H1 (cell line): Measurements from ENCODE around the gene ANKRD6. TPM values are rescaled to one million over a fixed set of nuclear protein-coding genes. Genes with fewer than 3 reads are reported as not detected.

ENCODE experiments used
- CTCF ChIA-PET: fragments of 300-600 bp; sonication (Branson Sonifier 250); formaldehyde crosslinking; loops from one replicate; lab custom pipeline; 2021; ENCODE audit not compliant: partially characterized antibody; lab: Charles Lee
- POLR2A ChIA-PET: fragments of 300-600 bp; sonication (Branson Sonifier 250); formaldehyde crosslinking; loops from one replicate; lab custom pipeline; 2021; ENCODE audit warnings: inconsistent platforms; ENCODE audit not compliant: partially characterized antibody; lab: Charles Lee
- DNase-seq, 2 experiments: peaks; one replicate each; pipeline versions ENCODE4 v3.0.0 to v3.0.0-alpha.2; 2010 to 2022; ENCODE audit warnings: low spot score in 2 of 2, low read depth in 1 of 2, mixed read lengths in 1 of 2
- FAIRE-seq: peaks from 2 replicates; lab custom pipeline; 2011; peaks lifted over from hg19 to GRCh38; lab: Jason Lieb, UNC
- H2AFZ ChIP-seq: 2 replicates; pipeline ENCODE4 v1.8.1; 2012; ENCODE audit warnings: low read length, inconsistent platforms
- H2AK5ac ChIP-seq: 2 replicates; pipeline ENCODE4 v1.6.1; 2013; ENCODE audit warnings: low read depth, low read length
- H2BK120ac ChIP-seq: replicated peaks from 2 replicates; pipeline ENCODE3; 2013; ENCODE audit warnings: low read depth, low read length, inconsistent platforms
- H2BK12ac ChIP-seq: 2 replicates; pipeline ENCODE4 v1.6.1; 2013; ENCODE audit warnings: low read depth, low read length
- H2BK15ac ChIP-seq: 2 replicates; pipeline ENCODE4 v1.6.1; 2013; ENCODE audit warnings: low read length
- H2BK20ac ChIP-seq: 2 replicates; pipeline ENCODE4 v1.6.1; 2013; ENCODE audit warnings: low read length
- H2BK5ac ChIP-seq: 2 replicates; pipeline ENCODE4 v1.6.1; 2013; ENCODE audit warnings: low read depth, low read length
- H3K14ac ChIP-seq: 2 replicates; pipeline ENCODE4 v1.6.1; 2013; ENCODE audit warnings: inconsistent platforms; ENCODE audit not compliant: insufficient read length
- H3K18ac ChIP-seq: 2 replicates; pipeline ENCODE4 v1.6.1; 2013; ENCODE audit warnings: low read length; ENCODE audit errors: extremely low read depth
- H3K23ac ChIP-seq: 2 replicates; pipeline ENCODE4 v1.6.1; 2013; ENCODE audit warnings: inconsistent platforms; ENCODE audit not compliant: insufficient read length
- H3K23me2 ChIP-seq: 2 replicates; pipeline ENCODE4 v1.6.1; 2013; ENCODE audit warnings: low read depth, low read length
- H3K27ac ChIP-seq: 2 replicates; pipeline ENCODE4 v1.6.1; 2011; ENCODE audit warnings: low read depth, low read length, inconsistent platforms
- H3K27me3 ChIP-seq, 4 experiments: replicated peaks in 1 of 4; 1 replicate in 1 of 4; 2 replicates in 3 of 4; pipeline versions ENCODE4 v1.6.1 to v1.8.1; 2011 to 2013; ENCODE audit warnings: low read length in 3 of 4, mild to moderate bottlenecking in 3 of 4, inconsistent platforms in 2 of 4, mixed read lengths in 2 of 4, moderate library complexity in 1 of 4; ENCODE audit not compliant: control insufficient read depth in 3 of 4, insufficient read depth in 3 of 4; ENCODE audit errors: extremely low read depth in 1 of 4
- H3K36me3 ChIP-seq, 4 experiments: 2 replicates each; pipeline versions ENCODE4 v1.6.1 to v1.8.1; 2011 to 2013; ENCODE audit warnings: mild to moderate bottlenecking in 4 of 4, low read length in 3 of 4, moderate library complexity in 2 of 4, control low read depth in 1 of 4, inconsistent platforms in 1 of 4; ENCODE audit not compliant: insufficient read depth in 4 of 4, control insufficient read depth in 2 of 4
- H3K4ac ChIP-seq: replicated peaks from 2 replicates; pipeline ENCODE3; 2013; ENCODE audit warnings: low read length, low read depth, mixed read lengths, inconsistent platforms; ENCODE audit not compliant: insufficient read length
- H3K4me1 ChIP-seq, 4 experiments: replicated peaks in 1 of 4; 1 replicate in 1 of 4; 2 replicates in 3 of 4; pipeline versions ENCODE4 v1.6.1 to v1.8.1; 2011 to 2013; ENCODE audit warnings: low read length in 3 of 4, inconsistent platforms in 2 of 4, mixed read lengths in 1 of 4; ENCODE audit not compliant: insufficient read depth in 4 of 4, control insufficient read depth in 3 of 4
- H3K4me2 ChIP-seq, 2 experiments: 2 replicates each; pipeline versions ENCODE4 v1.6.1 to v1.8.1; 2011 to 2013; ENCODE audit warnings: low read depth in 2 of 2, low read length in 2 of 2, control low read depth in 1 of 2, inconsistent platforms in 1 of 2, mild to moderate bottlenecking in 1 of 2; ENCODE audit not compliant: insufficient read depth in 1 of 2
- H3K4me3 ChIP-seq, 4 experiments: fragments of 200-600, 300-600 bp in 1 of 4; sonication (generic), shearing (Covaris generic), sonication (Bioruptor Twin) in 1 of 4; 2 replicates each; pipeline versions ENCODE4 v1.5.1 to v1.8.1; 2011 to 2016; ENCODE audit warnings: low read length in 4 of 4, low read depth in 3 of 4, control low read depth in 2 of 4, inconsistent platforms in 2 of 4, mild to moderate bottlenecking in 2 of 4, mixed read lengths in 1 of 4, moderate library complexity in 1 of 4; ENCODE audit not compliant: insufficient read depth in 2 of 4; ENCODE audit errors: extremely low read depth in 1 of 4
- H3K56ac ChIP-seq: replicated peaks from 2 replicates; pipeline ENCODE3; 2013; ENCODE audit warnings: low read depth, mild to moderate bottlenecking, mixed read lengths, low read length, inconsistent platforms; ENCODE audit not compliant: insufficient read length
- H3K79me1 ChIP-seq: 2 replicates; pipeline ENCODE4 v1.6.1; 2013; ENCODE audit warnings: low read depth, low read length, control low read depth
- H3K79me2 ChIP-seq, 2 experiments: 2 replicates each; pipeline versions ENCODE4 v1.6.1 to v1.8.1; 2012 to 2013; ENCODE audit warnings: low read length in 2 of 2, mild to moderate bottlenecking in 2 of 2, inconsistent platforms in 1 of 2; ENCODE audit not compliant: insufficient read depth in 2 of 2, control insufficient read depth in 1 of 2
- H3K9ac ChIP-seq, 4 experiments: replicated peaks in 1 of 4; 1 replicate in 1 of 4; 2 replicates in 3 of 4; pipeline versions ENCODE4 v1.6.1 to v1.8.1; 2011 to 2013; ENCODE audit warnings: low read depth in 3 of 4, low read length in 3 of 4, control low read depth in 2 of 4, mild to moderate bottlenecking in 2 of 4, moderate library complexity in 2 of 4, inconsistent platforms in 1 of 4; ENCODE audit errors: extremely low read depth in 1 of 4
- H3K9me3 ChIP-seq, 2 experiments: 2 replicates each; pipeline versions ENCODE4 v1.6.1 to v1.8.1; 2012 to 2013; ENCODE audit warnings: mild to moderate bottlenecking in 2 of 2, moderate library complexity in 2 of 2, control low read depth in 1 of 2, inconsistent platforms in 1 of 2, low read depth in 1 of 2, low read length in 1 of 2, mixed read lengths in 1 of 2; ENCODE audit not compliant: insufficient read depth in 2 of 2
- H4K20me1 ChIP-seq, 2 experiments: replicated peaks in 1 of 2; 2 replicates each; pipeline versions ENCODE3 to v1.8.1; 2011 to 2013; ENCODE audit warnings: inconsistent platforms in 2 of 2, low read length in 2 of 2, mild to moderate bottlenecking in 1 of 2; ENCODE audit not compliant: insufficient read depth in 2 of 2, control insufficient read depth in 1 of 2
- H4K5ac ChIP-seq: 2 replicates; pipeline ENCODE4 v1.6.1; 2013; ENCODE audit warnings: low read length, low read depth, mixed read lengths, inconsistent platforms; ENCODE audit not compliant: insufficient read length
- H4K8ac ChIP-seq: 2 replicates; pipeline ENCODE4 v1.8.0; 2013; ENCODE audit warnings: mild to moderate bottlenecking, moderate library complexity, low read length, inconsistent platforms; ENCODE audit not compliant: insufficient read depth; ENCODE audit errors: extremely low read depth
- H4K91ac ChIP-seq: replicated peaks from 2 replicates; pipeline ENCODE3; 2013; ENCODE audit warnings: low read length, mixed read lengths, inconsistent platforms; ENCODE audit not compliant: insufficient read length
- HDAC2 ChIP-seq, 2 experiments: fragments of 300-600 bp in 1 of 2; sonication (generic) in 1 of 2; IDR thresholded peaks; 2 replicates each; pipeline ENCODE4 v1.6.1; 2011 to 2012; ENCODE audit warnings: low read depth in 2 of 2, low read length in 2 of 2, mild to moderate bottlenecking in 2 of 2, moderate library complexity in 2 of 2, borderline replicate concordance in 1 of 2, inconsistent platforms in 1 of 2
- KDM4A ChIP-seq: IDR thresholded peaks from one replicate; pipeline ENCODE4 v1.7.1; 2012; ENCODE audit warnings: low read depth, mild to moderate bottlenecking, moderate library complexity, low read length, inconsistent platforms; ENCODE audit not compliant: severe bottlenecking
- POLR2AphosphoS5 ChIP-seq: IDR thresholded peaks from 2 replicates; pipeline ENCODE4 v1.6.1; 2011; ENCODE audit warnings: low read depth, low read length
- SAP30 ChIP-seq: fragments of 300-600 bp; sonication (generic); IDR thresholded peaks from 2 replicates; pipeline ENCODE4 v1.7.1; 2012; ENCODE audit warnings: low read length, moderate library complexity, mild to moderate bottlenecking, inconsistent platforms; ENCODE audit not compliant: insufficient read depth, insufficient replicate concordance
- SIN3A ChIP-seq, 2 experiments: IDR thresholded peaks in 1 of 2; conservative IDR thresholded peaks in 1 of 2; 2 replicates each; pipeline ENCODE4 v1.6.1; 2011 to 2012; ENCODE audit warnings: low read length in 2 of 2, improper control_type of control experiment in 1 of 2, low read depth in 1 of 2, mild to moderate bottlenecking in 1 of 2
- SRF ChIP-seq: IDR thresholded peaks from 2 replicates; pipeline ENCODE4 v1.6.1; 2011; ENCODE audit warnings: mild to moderate bottlenecking, low read depth, low read length, moderate library complexity
- SUZ12 ChIP-seq: fragments of 200-600 bp; sonication (generic); IDR thresholded peaks from 2 replicates; pipeline ENCODE4 v1.6.1; 2012; ENCODE audit warnings: mild to moderate bottlenecking, inconsistent platforms, low read length, moderate library complexity, mixed read lengths
- TAF1 ChIP-seq: IDR thresholded peaks from 2 replicates; pipeline ENCODE4 v1.6.1; 2011; ENCODE audit warnings: mild to moderate bottlenecking, low read depth, low read length
- YY1 ChIP-seq: IDR thresholded peaks from 2 replicates; pipeline ENCODE4 v1.6.1; 2011; ENCODE audit warnings: low read depth, mild to moderate bottlenecking, low read length
- WGBS, 2 experiments: shearing (Covaris generic) in 1 of 2; methylation state at CpG; one replicate each; pipeline versions ENCODE4 v1.1.6 to v1.1.7; 2013 to 2015; ENCODE audit warnings: low lambda C conversion rate in 2 of 2, mixed read lengths in 2 of 2, inconsistent platforms in 1 of 2, low coverage in 1 of 2, missing lambda C conversion rate in 1 of 2; ENCODE audit not compliant: insufficient replicate concordance in 2 of 2, insufficient coverage in 1 of 2, insufficient read length in 1 of 2; ENCODE audit errors: extremely low coverage in 1 of 2, missing lambda C conversion rate in 1 of 2; 5-methylcytosine and 5-hydroxymethylcytosine counted together
- polyA plus RNA-seq, 7 experiments: library from polyadenylated mRNA; depleted of rRNA in 3 of 7; stranded (reverse) in 5 of 7; unstranded in 2 of 7; fragments of >200 nt in 5 of 7; fragments of 200-250 nt in 2 of 7; gene quantifications; 1 replicate in 5 of 7; 2 replicates in 1 of 7; 4 replicates in 1 of 7; pipeline versions ENCODE4 v1.2.1 to v1.2.3, GENCODE V29; 2011 to 2013; ENCODE audit warnings: missing spikeins in 2 of 7, mixed read lengths in 2 of 7
- total RNA-seq: library from RNA; stranded (reverse); fragmentation: NEBNext Ultra II Directional; extraction: Animal tissue kit (Norgen Biotek cat#: 25700); gene quantifications from 2 replicates; pipeline ENCODE4 v1.2.1, GENCODE V29; 2021

Gene ANKRD6
- total and polyA plus RNA-seq, 2 of the 8 experiments (the other 6 are each of a cell fraction or from before 2014, with no cell fraction given), result 5.9 to 12.8 TPM

DNA sequence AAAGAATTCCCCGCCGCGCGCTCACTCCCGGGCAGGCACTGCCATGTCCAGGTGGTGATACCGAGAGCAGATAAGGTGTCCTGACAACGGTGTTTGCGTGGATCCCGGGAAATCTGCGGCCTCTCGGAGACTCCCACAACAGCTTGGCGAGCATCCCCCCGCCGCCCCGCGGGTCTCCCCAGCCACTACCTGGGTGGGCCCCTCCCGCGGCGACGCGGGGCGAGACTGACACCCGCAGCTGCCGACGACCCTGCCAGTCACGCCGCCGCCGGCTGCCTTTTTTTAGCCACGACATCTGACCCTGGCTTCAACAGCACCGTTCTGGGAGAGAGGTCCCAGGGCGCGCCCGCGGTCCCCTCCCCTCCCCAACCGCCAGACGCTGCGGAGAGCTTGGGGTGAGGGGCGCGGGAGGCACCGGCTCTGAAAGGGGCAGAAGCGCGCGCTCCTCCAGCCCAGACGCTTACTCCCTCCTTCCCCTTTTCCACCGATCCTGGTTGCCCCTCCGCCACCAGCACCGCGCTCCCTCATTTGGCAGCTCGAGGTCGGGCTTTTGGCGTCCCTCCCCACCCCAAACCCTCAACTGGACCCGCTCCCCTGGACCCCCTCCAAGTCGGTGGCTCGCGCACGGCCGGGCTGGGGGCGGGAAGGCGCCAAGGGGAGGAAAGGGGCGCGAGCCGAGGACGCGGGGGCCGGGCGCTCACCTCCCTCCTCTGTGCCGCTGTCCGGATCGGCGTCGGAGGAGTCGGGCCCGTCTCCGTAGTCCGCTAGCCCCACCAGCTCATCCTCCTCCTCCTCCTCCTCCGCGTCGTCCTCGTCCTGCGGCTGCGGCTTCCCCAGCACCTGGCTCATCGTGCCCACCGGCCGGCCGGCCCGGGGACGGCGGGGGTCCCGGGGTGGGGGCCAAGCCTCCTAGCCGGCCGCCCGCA, 21.5 kb upstream of the ANKRD6 start:
- Histone ChIP-seq H2BK120ac (no peak overlapping the region), H3K18ac (peak overlapping the region; percentile 80), H3K9me3 (no peaks in the 10 kb centered on the region), H3K23ac (no peak overlapping the region), H4K8ac (peak overlapping the region; percentile 5; the same call in 1 of the 2 replicates), H3K4me1 (peaks cover 10 to 13% (median 12%) of the 10 kb centered on the region in 4 experiments; a peak in 6 of 7 replicates), H3K4me3 (peak overlapping the region; percentile 63 to 98 (median 68)), H3K79me1 (no peaks in the 10 kb centered on the region; the same call in 1 of the 2 replicates), H2AFZ (no peak overlapping the region), H2BK12ac (peak overlapping the region; percentile 42; the same call in 1 of the 2 replicates), H3K9ac (peak overlapping the region in 3 of 4 experiments; percentile 24 to 39 (median 34); a peak in 5 of 7 replicates), H3K27me3 (peaks cover 2 to 19% (median 16%) of the 10 kb centered on the region in 4 experiments), H3K4me2 (peak overlapping the region; percentile 68 to 98), H4K91ac (no peak overlapping the region), H2BK5ac (no peak overlapping the region; the same call in 1 of the 2 replicates), H3K79me2 (peaks cover 0 to 24% of the 10 kb centered on the region in 2 experiments; a peak in 2 of 4 replicates), H3K14ac (no peak overlapping the region), H2BK20ac (no peak overlapping the region), H3K56ac (no peak overlapping the region), H3K36me3 (no peaks in the 10 kb centered on the region), H3K23me2 (peaks cover 19% of the 10 kb centered on the region), H3K27ac (no peak overlapping the region), H2BK15ac (peak overlapping the region; percentile 61; the same call in 1 of the 2 replicates), H3K4ac (no peak overlapping the region), H4K20me1 (no peaks in the 10 kb centered on the region), H4K5ac (peak overlapping the region; percentile 34), H2AK5ac (no peak overlapping the region)
- peak in 1 of 2 experiments; percentile 78 for DNase-seq
- POLR2A ChIA-PET, result interaction anchor here (1.2 to 1.6 kb wide), 4 partner anchors 10 to 228 kb away, joined by 3 read pairs; partner anchors contain the start of gene UBE2J1
- no peak for FAIRE-seq
- 1% methylated on average over 69 of the region's 93 CpGs; no CpG with 5 or more reads in 1 of the 2 experiments for WGBS, 2 experiments
- CTCF ChIA-PET, result interaction anchor here (0.6 to 4.5 kb wide), 13 partner anchors 10 to 435 kb away, joined by 3 to 20 read pairs (median 5); no protein-coding TSS in a partner anchor
- TF ChIP-seq TAF1, result peak; percentile 42; the same call in 1 of the 2 replicates
- 0 out of 4 replicates have a peak, but pooled peaks of 1 of the 2 experiments have one; percentile 53 for TF ChIP-seq HDAC2 (IDR thresholded peaks at IDR 0.05; ENCODE audit: borderline replicate concordance in 1 of 2, low read depth in 2 of 2, low read length in 2 of 2)
- peak; percentile 47; the same call in 1 of the 2 replicates for TF ChIP-seq SUZ12
- TF ChIP-seq SRF, result no peak
- peak; percentile 82 for TF ChIP-seq KDM4A
- TF ChIP-seq YY1, result no peak
- 0 out of 2 replicates have a peak, but pooled peaks have one; percentile 43 for TF ChIP-seq POLR2AphosphoS5
- TF ChIP-seq SAP30, result peak; percentile 29
- peak in 1 of 2 experiments; percentile 13; a peak in 1 of 4 replicates for TF ChIP-seq SIN3A (conservative IDR thresholded peaks at IDR 0.05 in 1 of 2, IDR thresholded peaks at IDR 0.05 in 1 of 2; ENCODE audit: low read depth in 1 of 2, low read length in 2 of 2)
